GM23338 (cell line): ENCODE results near the gene WDR93. TPM values are rescaled to one million over a fixed set of nuclear protein-coding genes. Genes with fewer than 3 reads are reported as not detected.

ENCODE experiments used
- ATAC-seq: fragments of 200-7000 bp; cut with Tn5 transposase; 3 replicates; pipeline ENCODE4 v1.9.1; 2020
- DNase-seq: peaks from one replicate; pipeline ENCODE4 v3.0.0-alpha.2; 2015; ENCODE audit warnings: low spot score
- H2AFZ ChIP-seq: fragments of 200-600 bp; sonication (generic); 2 replicates; pipeline ENCODE4 v1.8.0; 2016; ENCODE audit warnings: antibody characterized with exemption, mild to moderate bottlenecking, moderate library complexity
- H3F3A ChIP-seq: fragments of 200-600 bp; sonication (generic); replicated peaks from 2 replicates; pipeline ENCODE4 v1.8.0; 2017; ENCODE audit warnings: antibody characterized with exemption, mixed run types, low read depth
- H3K27ac ChIP-seq: fragments of 200-600 bp; sonication (generic); 2 replicates; pipeline ENCODE4 v1.6.1; 2016; ENCODE audit warnings: low read depth
- H3K27me3 ChIP-seq: fragments of 200-600 bp; sonication (generic); 2 replicates; pipeline ENCODE4 v1.8.0; 2016; ENCODE audit warnings: mild to moderate bottlenecking, mixed run types, moderate library complexity; ENCODE audit not compliant: insufficient read depth
- H3K36me3 ChIP-seq: fragments of 200-600 bp; sonication (generic); 2 replicates; pipeline ENCODE4 v1.8.0; 2016; ENCODE audit warnings: mild to moderate bottlenecking; ENCODE audit not compliant: insufficient read depth
- H3K4me1 ChIP-seq: fragments of 200-600 bp; sonication (generic); 2 replicates; pipeline ENCODE4 v1.8.0; 2016; ENCODE audit warnings: mild to moderate bottlenecking, moderate library complexity; ENCODE audit not compliant: insufficient read depth
- H3K4me2 ChIP-seq: fragments of 200-600 bp; sonication (generic); 2 replicates; pipeline ENCODE4 v1.7.1; 2017; ENCODE audit warnings: mixed run types
- H3K4me3 ChIP-seq: fragments of 200-600 bp; sonication (generic); 2 replicates; pipeline ENCODE4 v1.6.1; 2016; ENCODE audit warnings: mixed run types
- H3K79me2 ChIP-seq: fragments of 200-600 bp; sonication (generic); replicated peaks from 2 replicates; pipeline ENCODE4 v1.8.0; 2017; ENCODE audit warnings: mild to moderate bottlenecking; ENCODE audit not compliant: insufficient read depth
- H3K9me2 ChIP-seq: fragments of 200-600 bp; sonication (generic); 2 replicates; pipeline ENCODE4 v1.8.0; 2017; ENCODE audit not compliant: insufficient read depth
- H4K20me1 ChIP-seq: fragments of 200-600 bp; sonication (generic); replicated peaks from 2 replicates; pipeline ENCODE4 v1.8.0; 2017; ENCODE audit warnings: mild to moderate bottlenecking; ENCODE audit not compliant: insufficient read depth
- H3K27ac Mint-ChIP-seq: 2 replicates; pipeline ENCODE4 v1.8.0; 2020; ENCODE audit warnings: inconsistent platforms, mild to moderate bottlenecking, moderate library complexity, mixed read lengths
- H3K27me3 Mint-ChIP-seq: 3 replicates; pipeline ENCODE4 v1.8.0; 2022; ENCODE audit warnings: low read depth, mild to moderate bottlenecking, moderate library complexity, mixed read lengths, inconsistent platforms; ENCODE audit not compliant: insufficient read depth, poor library complexity
- H3K36me3 Mint-ChIP-seq: 3 replicates; pipeline ENCODE4 v1.8.0; 2021; ENCODE audit warnings: low read depth, mild to moderate bottlenecking, inconsistent platforms, moderate library complexity, mixed read lengths
- H3K4me1 Mint-ChIP-seq: 3 replicates; pipeline ENCODE4 v1.8.0; 2020; ENCODE audit warnings: mild to moderate bottlenecking, inconsistent platforms, mixed read lengths
- H3K4me3 Mint-ChIP-seq: 3 replicates; pipeline ENCODE4 v1.8.0; 2021; ENCODE audit warnings: moderate library complexity, mild to moderate bottlenecking, inconsistent platforms, mixed read lengths
- H3K9me3 Mint-ChIP-seq: 3 replicates; pipeline ENCODE4 v1.8.0; 2020; ENCODE audit warnings: moderate library complexity, mild to moderate bottlenecking, inconsistent platforms, mixed read lengths
- EZH2 ChIP-seq: fragments of 200-600 bp; sonication (generic); IDR thresholded peaks from one replicate; pipeline ENCODE4 v1.8.0; 2017; ENCODE audit warnings: antibody characterized with exemption, mild to moderate bottlenecking, low read depth; ENCODE audit not compliant: unreplicated experiment
- JUNB ChIP-seq: IDR thresholded peaks from one replicate; pipeline ENCODE4 v1.6.1; 2016; ENCODE audit warnings: antibody characterized with exemption; ENCODE audit not compliant: unreplicated experiment
- polyA plus RNA-seq: library from polyadenylated mRNA; unstranded; fragments of >200 nt; fragmentation: Nextera tagmentation; extraction: Ambion mirVana; gene quantifications from 2 replicates; pipeline ENCODE4 v1.2.1, GENCODE V29; 2016
- total RNA-seq: library from RNA; depleted of rRNA; stranded (reverse); fragments of >200 nt; shearing (Covaris generic); gene quantifications from 2 replicates; pipeline ENCODE4 v1.2.3, GENCODE V29; 2014
- TF ChIP-seq, protein P1 (sequence below), 2 experiments: fragments of 200-600 bp in 1 of 2; sonication (generic) in 1 of 2; conservative IDR thresholded peaks; 2 replicates each; pipeline versions ENCODE4 v1.5.1 to v1.6.1; 2016 to 2017; ENCODE audit warnings: antibody characterized with exemption in 2 of 2, low read depth in 2 of 2, mild to moderate bottlenecking in 2 of 2, moderate library complexity in 1 of 2
- TF ChIP-seq, protein P2 (sequence below): IDR thresholded peaks from one replicate; pipeline ENCODE4 v1.6.1; 2018; ENCODE audit warnings: antibody characterized with exemption; ENCODE audit not compliant: unreplicated experiment

WDR93 gene
- total and polyA plus RNA-seq, 2 experiments from 2014 or later = 0.14 TPM; not detected in 1

DNA sequence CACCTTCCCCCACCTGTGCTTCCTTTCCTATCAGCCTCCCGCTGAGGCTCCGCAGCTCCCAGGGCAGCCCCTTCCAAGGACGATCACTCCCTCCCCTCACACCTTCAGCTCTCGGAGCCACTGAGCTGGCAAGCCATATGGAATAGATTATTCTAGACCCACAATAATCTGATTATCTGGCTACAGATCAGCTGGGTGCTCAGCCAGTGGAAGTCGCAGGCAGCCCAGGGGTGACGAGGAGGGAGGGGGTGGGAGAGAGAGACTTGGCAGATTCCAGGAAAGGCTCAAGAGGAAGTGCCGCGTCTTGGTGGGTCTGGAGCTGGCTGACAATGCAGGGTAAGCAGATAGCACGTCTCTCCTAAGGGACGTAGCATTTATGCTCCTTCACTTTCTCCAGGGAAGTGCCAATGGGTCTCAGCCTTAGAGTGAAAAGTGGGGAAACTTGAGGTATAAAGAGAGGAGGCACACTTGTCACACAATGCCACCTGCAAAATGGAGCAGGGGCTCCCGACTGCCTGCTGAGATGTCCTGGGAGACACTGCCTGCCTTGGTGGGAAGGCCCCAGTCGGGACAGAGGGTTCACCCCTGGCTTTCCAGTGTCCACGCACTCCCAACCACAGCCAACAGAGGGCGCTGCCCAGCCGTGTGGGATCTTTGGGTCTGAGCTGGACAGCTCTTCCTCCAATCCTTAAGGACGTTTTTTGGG is 69.8 kb downstream of the WDR93 start:
- Histone ChIP-seq H3K4me3 (peak overlapping the region; percentile 40), H3K27ac (no peak overlapping the region), H4K20me1 (no peaks in the 10 kb centered on the region), H3K9me2 (no peaks in the 10 kb centered on the region), H3K79me2 (no peaks in the 10 kb centered on the region), H3K27me3 (no peaks in the 10 kb centered on the region), H3K4me2 (peak overlapping the region; percentile 71), H3F3A (no peaks in the 10 kb centered on the region), H3K36me3 (no peaks in the 10 kb centered on the region), H2AFZ (peak overlapping the region; percentile 92), H3K4me1 (peaks cover 7% of the 10 kb centered on the region; the same call in 1 of the 2 replicates)
- DNase-seq = peak; percentile 86
- H3K36me3 Mint-ChIP-seq = no peaks in the 10 kb centered on the region
- peaks cover 12% of the 10 kb centered on the region for H3K27me3 Mint-ChIP-seq
- ATAC-seq = peak; percentile 97
- H3K9me3 Mint-ChIP-seq = no peaks in the 10 kb centered on the region
- TF ChIP-seq, protein P1, sequence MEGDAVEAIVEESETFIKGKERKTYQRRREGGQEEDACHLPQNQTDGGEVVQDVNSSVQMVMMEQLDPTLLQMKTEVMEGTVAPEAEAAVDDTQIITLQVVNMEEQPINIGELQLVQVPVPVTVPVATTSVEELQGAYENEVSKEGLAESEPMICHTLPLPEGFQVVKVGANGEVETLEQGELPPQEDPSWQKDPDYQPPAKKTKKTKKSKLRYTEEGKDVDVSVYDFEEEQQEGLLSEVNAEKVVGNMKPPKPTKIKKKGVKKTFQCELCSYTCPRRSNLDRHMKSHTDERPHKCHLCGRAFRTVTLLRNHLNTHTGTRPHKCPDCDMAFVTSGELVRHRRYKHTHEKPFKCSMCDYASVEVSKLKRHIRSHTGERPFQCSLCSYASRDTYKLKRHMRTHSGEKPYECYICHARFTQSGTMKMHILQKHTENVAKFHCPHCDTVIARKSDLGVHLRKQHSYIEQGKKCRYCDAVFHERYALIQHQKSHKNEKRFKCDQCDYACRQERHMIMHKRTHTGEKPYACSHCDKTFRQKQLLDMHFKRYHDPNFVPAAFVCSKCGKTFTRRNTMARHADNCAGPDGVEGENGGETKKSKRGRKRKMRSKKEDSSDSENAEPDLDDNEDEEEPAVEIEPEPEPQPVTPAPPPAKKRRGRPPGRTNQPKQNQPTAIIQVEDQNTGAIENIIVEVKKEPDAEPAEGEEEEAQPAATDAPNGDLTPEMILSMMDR (conservative IDR thresholded peaks at IDR 0.05; ENCODE audit: low read depth in 2 of 2) = peak; percentile 87 to 99
- TF ChIP-seq, protein P2, sequence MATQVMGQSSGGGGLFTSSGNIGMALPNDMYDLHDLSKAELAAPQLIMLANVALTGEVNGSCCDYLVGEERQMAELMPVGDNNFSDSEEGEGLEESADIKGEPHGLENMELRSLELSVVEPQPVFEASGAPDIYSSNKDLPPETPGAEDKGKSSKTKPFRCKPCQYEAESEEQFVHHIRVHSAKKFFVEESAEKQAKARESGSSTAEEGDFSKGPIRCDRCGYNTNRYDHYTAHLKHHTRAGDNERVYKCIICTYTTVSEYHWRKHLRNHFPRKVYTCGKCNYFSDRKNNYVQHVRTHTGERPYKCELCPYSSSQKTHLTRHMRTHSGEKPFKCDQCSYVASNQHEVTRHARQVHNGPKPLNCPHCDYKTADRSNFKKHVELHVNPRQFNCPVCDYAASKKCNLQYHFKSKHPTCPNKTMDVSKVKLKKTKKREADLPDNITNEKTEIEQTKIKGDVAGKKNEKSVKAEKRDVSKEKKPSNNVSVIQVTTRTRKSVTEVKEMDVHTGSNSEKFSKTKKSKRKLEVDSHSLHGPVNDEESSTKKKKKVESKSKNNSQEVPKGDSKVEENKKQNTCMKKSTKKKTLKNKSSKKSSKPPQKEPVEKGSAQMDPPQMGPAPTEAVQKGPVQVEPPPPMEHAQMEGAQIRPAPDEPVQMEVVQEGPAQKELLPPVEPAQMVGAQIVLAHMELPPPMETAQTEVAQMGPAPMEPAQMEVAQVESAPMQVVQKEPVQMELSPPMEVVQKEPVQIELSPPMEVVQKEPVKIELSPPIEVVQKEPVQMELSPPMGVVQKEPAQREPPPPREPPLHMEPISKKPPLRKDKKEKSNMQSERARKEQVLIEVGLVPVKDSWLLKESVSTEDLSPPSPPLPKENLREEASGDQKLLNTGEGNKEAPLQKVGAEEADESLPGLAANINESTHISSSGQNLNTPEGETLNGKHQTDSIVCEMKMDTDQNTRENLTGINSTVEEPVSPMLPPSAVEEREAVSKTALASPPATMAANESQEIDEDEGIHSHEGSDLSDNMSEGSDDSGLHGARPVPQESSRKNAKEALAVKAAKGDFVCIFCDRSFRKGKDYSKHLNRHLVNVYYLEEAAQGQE = peak; percentile 59
- no peak for TF ChIP-seq EZH2
- H3K4me1 Mint-ChIP-seq = peaks cover 13% of the 10 kb centered on the region
- peak overlapping the region; percentile 37; the same call in 1 of the 3 replicates for H3K4me3 Mint-ChIP-seq
- H3K27ac Mint-ChIP-seq = no peak overlapping the region

DNA sequence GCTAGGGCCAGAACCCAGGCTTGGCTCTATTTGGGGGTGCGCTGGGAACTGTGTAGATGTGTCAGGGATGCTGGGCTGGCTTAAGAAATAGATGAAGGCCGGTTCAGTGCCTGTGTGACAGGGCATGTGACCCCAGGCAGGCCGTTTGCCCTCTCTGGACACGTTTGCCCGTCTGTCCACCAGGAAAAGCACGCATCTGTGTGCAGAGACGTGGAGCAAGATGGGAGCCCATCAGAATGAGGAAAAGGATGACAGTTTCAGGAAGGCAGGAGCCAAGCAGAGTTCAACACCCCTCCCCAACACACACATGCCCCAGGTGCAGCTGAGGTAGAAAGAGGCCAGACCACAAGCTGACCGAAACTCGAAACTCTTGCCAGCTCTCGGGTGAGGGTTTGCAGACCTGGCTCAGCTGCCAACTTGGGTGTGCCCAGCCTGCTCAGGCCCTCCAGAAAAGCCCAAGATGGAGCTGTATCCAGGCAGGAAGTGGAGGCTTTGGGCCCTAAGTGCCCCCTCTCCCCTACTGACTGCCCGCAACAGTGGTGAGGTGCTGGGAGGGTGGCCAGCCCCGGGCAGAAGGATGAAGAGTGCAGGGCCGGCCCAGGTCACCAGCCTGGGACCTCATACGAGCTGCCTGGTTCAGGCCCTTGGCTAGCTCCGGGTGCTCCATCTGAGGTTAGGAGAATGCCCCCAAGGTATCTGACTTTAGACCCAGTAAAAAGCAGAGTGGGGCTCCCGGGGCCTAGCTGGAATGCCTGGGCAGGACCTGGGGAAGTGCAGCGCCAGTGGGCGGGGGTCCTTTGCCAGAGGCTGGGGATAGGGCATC is 70.6 kb downstream of the WDR93 start:
- Histone ChIP-seq H3K4me1 (peaks cover 7% of the 10 kb centered on the region; the same call in 1 of the 2 replicates), H3K9me2 (no peaks in the 10 kb centered on the region), H4K20me1 (no peaks in the 10 kb centered on the region), H3K4me3 (no peak overlapping the region), H3K36me3 (no peaks in the 10 kb centered on the region), H3F3A (no peaks in the 10 kb centered on the region), H2AFZ (no peak overlapping the region; the same call in 1 of the 2 replicates), H3K27ac (no peak overlapping the region), H3K27me3 (no peaks in the 10 kb centered on the region), H3K79me2 (no peaks in the 10 kb centered on the region), H3K4me2 (no peak overlapping the region)
- H3K27me3 Mint-ChIP-seq = peaks cover 7% of the 10 kb centered on the region
- no peak overlapping the region for H3K4me3 Mint-ChIP-seq
- DNase-seq (no peak), ATAC-seq (no peak; the same call in 1 of the 3 replicates)
- H3K9me3 Mint-ChIP-seq = no peaks in the 10 kb centered on the region
- H3K4me1 Mint-ChIP-seq = peaks cover 13% of the 10 kb centered on the region
- H3K36me3 Mint-ChIP-seq = no peaks in the 10 kb centered on the region
- H3K27ac Mint-ChIP-seq = no peak overlapping the region
- TF ChIP-seq, protein P2 = no peak
- no peak for TF ChIP-seq JUNB
